HG03457 (cell line): ENCODE measurements around the gene GRK5.

ENCODE experiments used
- ATAC-seq: cut with Tn5 transposase; IDR thresholded peaks from one replicate; pipeline ENCODE4 v1.9.1; 2021; ENCODE audit warnings: moderate number of reproducible peaks; ENCODE audit not compliant: unreplicated experiment

GRK5 gene

GRCh38 chr10:119373294-119374102 lies 166.1 kb downstream of the GRK5 start:
- no peak for ATAC-seq

GRCh38 chr10:119374236-119374635 lies 166.9 kb downstream of the GRK5 start:
- no peak for ATAC-seq

- ATAC-seq, result no peak
Observed at GRCh38 chr10:119375574-119376272, 168.4 kb downstream of the GRK5 start.

- no peak for ATAC-seq
Observed at GRCh38 chr10:119377451-119377957, 170.1 kb downstream of the GRK5 start.

GRCh38 chr10:119377958-119378736 lies 170.8 kb downstream of the GRK5 start:
- no peak for ATAC-seq

GRCh38 chr10:119378737-119379067 lies 171.3 kb downstream of the GRK5 start:
- no peak for ATAC-seq

- ATAC-seq, result no peak
Observed at GRCh38 chr10:119379466-119380071, 172.2 kb downstream of the GRK5 start.

- ATAC-seq, result no peak
Observed at GRCh38 chr10:119383174-119383856, 175.9 kb downstream of the GRK5 start.

GRCh38 chr10:119384127-119384526 lies 176.8 kb downstream of the GRK5 start:
- no peak for ATAC-seq

GRCh38 chr10:119386666-119387065 lies 179.3 kb downstream of the GRK5 start:
- ATAC-seq, result no peak

- ATAC-seq, result no peak
Observed at GRCh38 chr10:119388849-119389345, 181.5 kb downstream of the GRK5 start.

GRCh38 chr10:119391440-119392251 lies 184.3 kb downstream of the GRK5 start:
- ATAC-seq, result no peak

GRCh38 chr10:119393019-119393418 lies 185.6 kb downstream of the GRK5 start:
- ATAC-seq, result no peak

GRCh38 chr10:119393421-119393820 lies 186.1 kb downstream of the GRK5 start:
- ATAC-seq, result no peak

GRCh38 chr10:119393845-119394244 lies 186.5 kb downstream of the GRK5 start:
- ATAC-seq, result no peak

GRCh38 chr10:119394657-119395279 lies 187.4 kb downstream of the GRK5 start:
- ATAC-seq, result no peak

GRCh38 chr10:119395280-119396007 lies 188.1 kb downstream of the GRK5 start:
- ATAC-seq, result no peak

GRCh38 chr10:119396008-119396708 lies 188.8 kb downstream of the GRK5 start:
- no peak for ATAC-seq
